ENCODE measurements around the gene RACK1.
A peak's percentile ranks its signal among the peaks of the same experiment; 100 is the strongest.

RACK1 gene

DNA sequence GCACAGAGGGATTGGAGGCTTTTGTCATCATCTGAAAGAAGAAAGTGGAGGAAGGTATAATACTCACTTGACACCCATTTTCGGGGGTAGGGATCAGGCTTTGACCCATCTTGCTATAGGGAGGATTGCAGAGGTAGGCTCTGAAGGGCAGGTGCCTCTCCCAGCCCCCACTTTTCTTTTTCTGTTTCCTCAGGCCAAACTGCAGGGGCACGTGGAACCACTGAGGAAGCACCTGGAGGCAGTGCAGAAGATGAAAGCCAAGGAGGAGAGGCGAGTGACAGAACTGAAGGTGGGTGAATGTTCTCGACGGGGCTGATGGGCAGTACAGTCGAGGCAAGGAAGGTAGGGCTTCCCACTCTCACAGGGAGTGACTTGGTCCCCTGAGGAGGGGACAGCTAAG, 13.2 kb downstream of the RACK1 start:
- H3K4me3 ChIP-seq (ENCODE audit: low read length): no peak overlapping the region
- no peak for DNase-seq (ENCODE audit: low read depth)
- TF ChIP-seq, protein P1, sequence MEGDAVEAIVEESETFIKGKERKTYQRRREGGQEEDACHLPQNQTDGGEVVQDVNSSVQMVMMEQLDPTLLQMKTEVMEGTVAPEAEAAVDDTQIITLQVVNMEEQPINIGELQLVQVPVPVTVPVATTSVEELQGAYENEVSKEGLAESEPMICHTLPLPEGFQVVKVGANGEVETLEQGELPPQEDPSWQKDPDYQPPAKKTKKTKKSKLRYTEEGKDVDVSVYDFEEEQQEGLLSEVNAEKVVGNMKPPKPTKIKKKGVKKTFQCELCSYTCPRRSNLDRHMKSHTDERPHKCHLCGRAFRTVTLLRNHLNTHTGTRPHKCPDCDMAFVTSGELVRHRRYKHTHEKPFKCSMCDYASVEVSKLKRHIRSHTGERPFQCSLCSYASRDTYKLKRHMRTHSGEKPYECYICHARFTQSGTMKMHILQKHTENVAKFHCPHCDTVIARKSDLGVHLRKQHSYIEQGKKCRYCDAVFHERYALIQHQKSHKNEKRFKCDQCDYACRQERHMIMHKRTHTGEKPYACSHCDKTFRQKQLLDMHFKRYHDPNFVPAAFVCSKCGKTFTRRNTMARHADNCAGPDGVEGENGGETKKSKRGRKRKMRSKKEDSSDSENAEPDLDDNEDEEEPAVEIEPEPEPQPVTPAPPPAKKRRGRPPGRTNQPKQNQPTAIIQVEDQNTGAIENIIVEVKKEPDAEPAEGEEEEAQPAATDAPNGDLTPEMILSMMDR (conservative IDR thresholded peaks at IDR 0.05; ENCODE audit: low read depth, low read length): no peak

DNA sequence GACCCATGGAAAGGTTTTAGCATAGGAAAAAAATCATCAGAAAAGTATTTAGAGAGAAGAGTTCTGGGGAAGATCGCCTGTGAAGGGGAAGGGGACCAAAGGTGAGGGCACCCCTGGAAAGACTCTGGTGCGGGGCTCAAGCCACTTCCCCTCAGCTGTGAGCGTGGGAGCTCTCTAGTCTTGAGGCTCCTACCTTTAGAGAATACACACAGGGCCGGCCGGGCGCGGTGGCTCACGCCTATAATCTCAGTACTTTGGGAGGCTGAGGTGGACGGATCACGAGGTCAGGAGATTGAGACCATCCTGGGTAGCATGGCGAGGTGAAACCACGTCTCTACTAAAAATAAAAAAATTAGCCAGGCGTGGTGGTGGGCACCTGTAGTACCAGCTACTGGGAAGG, 13.7 kb downstream of the RACK1 start:
- H3K4me3 ChIP-seq (ENCODE audit: low read length): no peak overlapping the region
- DNase-seq (ENCODE audit: low read depth): no peak
- TF ChIP-seq, protein P1 (conservative IDR thresholded peaks at IDR 0.05; ENCODE audit: low read depth, low read length): no peak

DNA sequence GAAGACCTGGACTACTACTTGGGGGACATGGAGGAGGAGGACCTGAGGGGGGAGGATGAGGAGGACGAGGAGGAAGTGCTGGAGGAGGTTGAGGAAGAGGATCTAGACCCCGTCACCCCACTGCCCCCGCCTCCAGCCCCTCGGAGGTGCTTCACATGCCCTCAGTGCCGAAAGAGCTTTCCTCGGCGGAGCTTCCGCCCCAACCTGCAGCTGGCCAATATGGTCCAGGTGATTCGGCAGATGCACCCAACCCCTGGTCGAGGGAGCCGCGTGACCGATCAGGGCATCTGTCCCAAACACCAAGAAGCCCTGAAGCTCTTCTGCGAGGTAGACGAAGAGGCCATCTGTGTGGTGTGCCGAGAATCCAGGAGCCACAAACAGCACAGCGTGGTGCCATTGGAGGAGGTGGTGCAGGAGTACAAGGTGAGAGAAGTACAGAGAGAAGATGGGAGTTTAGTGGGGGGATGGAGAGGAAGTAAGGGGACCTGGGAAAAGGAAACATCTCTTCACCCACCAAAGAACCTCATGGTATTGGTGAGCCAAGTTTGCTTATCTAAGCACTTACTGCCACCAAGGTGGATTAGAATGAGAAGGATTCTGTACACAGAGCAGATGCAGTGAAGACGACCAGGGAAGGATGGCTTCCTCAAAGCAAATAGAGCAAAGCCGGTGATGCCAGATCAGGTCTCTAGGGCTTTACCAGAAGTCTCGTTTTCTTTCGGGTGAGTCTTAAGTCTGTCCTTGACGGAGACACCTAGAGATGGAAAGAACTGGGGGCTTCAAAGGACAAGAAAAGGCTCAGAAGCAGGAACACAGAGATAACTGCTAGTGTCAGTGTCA, 19.1 kb downstream of the RACK1 start:
- peak overlapping the region; percentile 86 for H3K4me3 ChIP-seq (ENCODE audit: low read length)
- TF ChIP-seq, protein P1 (conservative IDR thresholded peaks at IDR 0.05; ENCODE audit: low read depth, low read length): no peak
- no peak for DNase-seq (ENCODE audit: low read depth)

DNA sequence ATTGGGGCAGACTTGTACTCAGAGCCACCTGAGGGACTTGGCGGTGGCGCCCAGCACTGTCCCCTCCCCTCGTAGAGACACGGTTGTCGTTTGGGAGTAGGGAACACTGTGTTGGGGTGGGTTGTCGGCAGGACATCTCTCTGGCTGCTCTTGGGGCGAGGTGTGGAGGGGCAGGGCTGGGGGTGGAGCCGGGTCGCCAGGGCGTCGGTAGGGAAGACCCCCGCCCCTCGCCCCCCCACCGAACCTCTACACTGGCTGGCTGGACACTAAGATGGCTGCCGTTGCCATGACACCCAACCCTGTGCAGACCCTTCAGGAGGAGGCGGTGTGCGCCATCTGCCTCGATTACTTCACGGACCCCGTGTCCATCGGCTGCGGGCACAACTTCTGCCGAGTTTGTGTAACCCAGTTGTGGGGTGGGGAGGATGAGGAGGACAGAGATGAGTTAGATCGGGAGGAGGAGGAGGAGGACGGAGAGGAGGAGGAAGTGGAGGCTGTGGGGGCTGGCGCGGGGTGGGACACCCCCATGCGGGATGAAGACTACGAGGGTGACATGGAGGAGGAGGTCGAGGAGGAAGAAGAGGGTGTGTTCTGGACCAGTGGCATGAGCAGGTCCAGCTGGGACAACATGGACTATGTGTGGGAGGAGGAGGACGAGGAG, 19.8 kb downstream of the RACK1 start:
- TF ChIP-seq, protein P1 (conservative IDR thresholded peaks at IDR 0.05; ENCODE audit: low read depth, low read length): no peak
- DNase-seq (ENCODE audit: low read depth): no peak

DNA sequence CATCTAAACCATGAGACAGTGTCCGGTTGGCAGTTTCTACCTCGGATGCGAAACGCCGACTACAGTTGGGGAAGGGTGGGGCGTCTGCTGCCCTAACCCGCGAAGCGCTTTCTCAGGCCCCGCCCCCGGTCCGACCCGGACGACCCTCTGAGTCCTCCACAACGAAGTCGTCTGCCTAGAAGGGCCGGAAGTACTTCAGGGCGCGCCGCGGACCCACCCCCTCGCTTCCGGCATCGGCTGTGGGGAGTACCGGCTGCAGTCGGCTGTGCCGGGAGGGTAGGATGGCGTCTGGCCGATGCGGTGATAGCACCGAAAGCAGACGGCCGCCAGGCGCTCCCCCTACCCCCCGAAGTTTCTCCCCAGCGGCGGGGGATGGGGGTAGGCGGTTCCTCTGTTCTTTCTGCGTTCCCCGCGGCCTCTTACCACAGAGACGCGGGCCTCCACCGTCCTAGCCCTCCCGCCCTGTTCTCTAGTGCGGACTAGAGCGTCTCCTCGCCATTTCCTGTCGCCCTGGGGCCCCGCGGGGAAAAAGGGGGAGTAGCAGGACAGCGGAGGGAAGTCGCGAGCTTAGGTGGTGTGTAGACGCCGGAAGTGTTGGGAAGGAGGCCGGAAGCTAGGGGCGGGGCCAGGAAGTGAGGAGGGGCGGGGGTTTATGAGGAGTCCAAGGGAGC, 20.5 kb downstream of the RACK1 start, which contains the start of gene TRIM41:
Gene TRIM41, plus strand, starts transcription at position 224 of the 671 bp plus-strand sequence. CDS start 719 bp downstream, outside the sequence.
- peak within 1 kb of the TSS; percentile 86 for H3K4me3 ChIP-seq (ENCODE audit: low read length)
- DNase-seq (ENCODE audit: low read depth): peak; percentile 91
- TF ChIP-seq, protein P1 (conservative IDR thresholded peaks at IDR 0.05; ENCODE audit: low read depth, low read length): peak; percentile 4

More for the DNA sequence above, 19.8 kb downstream of the RACK1 start:
- H3K4me3 ChIP-seq (ENCODE audit: low read length): peak overlapping the region; percentile 86

DNA sequence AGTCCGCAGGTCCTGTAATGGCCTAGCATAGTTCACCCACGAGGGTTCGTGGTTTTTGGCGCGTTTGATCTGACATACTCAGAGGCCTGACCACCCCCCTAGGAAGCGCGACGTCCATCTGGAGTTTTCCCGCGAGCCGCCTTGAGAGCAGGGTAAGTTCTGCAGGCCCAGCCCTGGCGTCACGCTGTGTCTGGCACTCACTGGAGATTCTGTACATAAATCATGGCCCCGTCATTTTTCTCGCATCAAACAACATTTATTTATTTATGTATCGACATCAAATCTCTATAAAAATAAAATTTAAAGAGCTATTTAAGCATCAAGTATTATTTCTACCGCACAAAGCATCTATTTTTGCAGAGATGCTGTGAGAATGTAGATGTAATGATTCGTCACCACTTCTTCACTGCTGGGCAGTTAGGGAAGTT, 21.1 kb downstream of the RACK1 start:
- TF ChIP-seq, protein P1 (conservative IDR thresholded peaks at IDR 0.05; ENCODE audit: low read depth, low read length): no peak
- DNase-seq (ENCODE audit: low read depth): no peak
- peak overlapping the region; percentile 86 for H3K4me3 ChIP-seq (ENCODE audit: low read length)
